Type B pancreatic cell (in vitro differentiated cells): ENCODE measurements around the gene NDUFS3. TPM values are rescaled to one million over a fixed set of nuclear protein-coding genes. Genes with fewer than 3 reads are reported as not detected.

Experiments
- DNase-seq: peaks from one replicate; pipeline ENCODE4 v3.0.0; 2021; ENCODE audit warnings: mixed read lengths; ENCODE audit not compliant: unreplicated experiment; ENCODE audit errors: extremely low spot score
- H3K27ac Mint-ChIP-seq: 2 replicates; pipeline ENCODE4 v1.8.0; 2021; ENCODE audit warnings: mild to moderate bottlenecking, mixed read lengths
- H3K27me3 Mint-ChIP-seq: 2 replicates; pipeline ENCODE4 v1.8.0; 2021; ENCODE audit warnings: mixed read lengths
- H3K36me3 Mint-ChIP-seq: 2 replicates; pipeline ENCODE4 v1.8.0; 2021; ENCODE audit warnings: mixed read lengths
- H3K4me1 Mint-ChIP-seq: one replicate; pipeline ENCODE4 v1.8.0; 2021; ENCODE audit warnings: mixed read lengths; ENCODE audit not compliant: unreplicated experiment
- H3K4me3 Mint-ChIP-seq: 2 replicates; pipeline ENCODE4 v1.8.0; 2021; ENCODE audit warnings: mild to moderate bottlenecking, mixed read lengths
- H3K9me3 Mint-ChIP-seq: 2 replicates; pipeline ENCODE4 v1.8.0; 2021; ENCODE audit warnings: mixed read lengths
- total RNA-seq: library from RNA; stranded (reverse); gene quantifications from 2 replicates; pipeline ENCODE4 v1.2.1, GENCODE V29; 2021; ENCODE audit warnings: low replicate concordance
- TF ChIP-seq, protein P1 (sequence below): fragments of 200-600 bp; sonication (generic); conservative IDR thresholded peaks from 2 replicates; pipeline ENCODE4 v1.5.0; 2021; ENCODE audit warnings: antibody characterized with exemption, mild to moderate bottlenecking

NDUFS3 gene
- total RNA-seq, 1 donor from 2014 or later: 161 TPM

DNA sequence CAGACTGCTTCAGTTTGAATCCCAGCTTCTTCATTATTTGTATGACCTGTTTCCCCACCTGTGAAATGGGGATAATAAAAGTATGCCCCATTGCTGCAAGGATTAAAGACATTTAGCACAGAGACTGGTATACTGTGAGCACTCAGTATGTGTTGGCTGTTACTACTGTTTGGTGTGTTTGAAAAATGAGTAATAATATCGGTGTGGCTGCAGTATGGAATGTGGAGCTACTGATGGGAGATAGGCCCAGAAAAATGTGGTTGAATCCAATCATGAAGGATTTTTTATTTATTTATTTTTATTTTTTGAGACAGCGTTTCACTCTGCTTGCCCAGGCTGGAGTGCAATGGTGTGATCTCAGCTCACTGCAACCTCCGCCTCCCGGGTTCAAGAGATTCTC, 24.4 kb downstream of the NDUFS3 start:
- peaks cover 26% of the 10 kb centered on the region for H3K4me1 Mint-ChIP-seq
- DNase-seq: no peak
- no peaks in the 10 kb centered on the region for H3K9me3 Mint-ChIP-seq
- H3K27me3 Mint-ChIP-seq: no peaks in the 10 kb centered on the region
- no peak overlapping the region for H3K27ac Mint-ChIP-seq
- H3K4me3 Mint-ChIP-seq: no peak overlapping the region
- H3K36me3 Mint-ChIP-seq: no peaks in the 10 kb centered on the region
- TF ChIP-seq, protein P1, sequence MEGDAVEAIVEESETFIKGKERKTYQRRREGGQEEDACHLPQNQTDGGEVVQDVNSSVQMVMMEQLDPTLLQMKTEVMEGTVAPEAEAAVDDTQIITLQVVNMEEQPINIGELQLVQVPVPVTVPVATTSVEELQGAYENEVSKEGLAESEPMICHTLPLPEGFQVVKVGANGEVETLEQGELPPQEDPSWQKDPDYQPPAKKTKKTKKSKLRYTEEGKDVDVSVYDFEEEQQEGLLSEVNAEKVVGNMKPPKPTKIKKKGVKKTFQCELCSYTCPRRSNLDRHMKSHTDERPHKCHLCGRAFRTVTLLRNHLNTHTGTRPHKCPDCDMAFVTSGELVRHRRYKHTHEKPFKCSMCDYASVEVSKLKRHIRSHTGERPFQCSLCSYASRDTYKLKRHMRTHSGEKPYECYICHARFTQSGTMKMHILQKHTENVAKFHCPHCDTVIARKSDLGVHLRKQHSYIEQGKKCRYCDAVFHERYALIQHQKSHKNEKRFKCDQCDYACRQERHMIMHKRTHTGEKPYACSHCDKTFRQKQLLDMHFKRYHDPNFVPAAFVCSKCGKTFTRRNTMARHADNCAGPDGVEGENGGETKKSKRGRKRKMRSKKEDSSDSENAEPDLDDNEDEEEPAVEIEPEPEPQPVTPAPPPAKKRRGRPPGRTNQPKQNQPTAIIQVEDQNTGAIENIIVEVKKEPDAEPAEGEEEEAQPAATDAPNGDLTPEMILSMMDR: no peak

DNA sequence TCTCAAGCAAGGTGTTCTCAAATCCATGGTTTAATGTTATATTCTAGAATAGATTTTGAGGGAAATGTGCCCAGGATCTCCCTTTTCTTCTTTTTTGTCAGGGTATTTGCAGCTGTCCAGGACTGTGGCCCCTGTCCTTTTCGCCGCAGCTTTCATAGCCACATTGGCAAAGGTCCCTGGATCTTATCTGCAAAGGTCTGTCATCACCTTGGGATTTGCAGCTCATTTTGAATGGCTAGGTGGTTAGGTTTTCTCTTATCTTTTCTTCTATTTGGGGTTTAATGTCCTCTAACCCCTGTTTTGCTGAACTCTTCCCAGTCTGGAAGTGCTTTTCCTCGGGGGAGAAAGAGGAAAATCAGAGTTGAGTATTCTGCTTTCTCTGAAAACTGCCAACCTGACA, 27.0 kb downstream of the NDUFS3 start:
- no peak for DNase-seq
- Mint-ChIP-seq H3K9me3 (no peaks in the 10 kb centered on the region), H3K4me3 (no peak overlapping the region), H3K27me3 (no peaks in the 10 kb centered on the region), H3K36me3 (no peaks in the 10 kb centered on the region), H3K4me1 (peaks cover 19% of the 10 kb centered on the region), H3K27ac (no peak overlapping the region)
- TF ChIP-seq, protein P1: no peak

DNA sequence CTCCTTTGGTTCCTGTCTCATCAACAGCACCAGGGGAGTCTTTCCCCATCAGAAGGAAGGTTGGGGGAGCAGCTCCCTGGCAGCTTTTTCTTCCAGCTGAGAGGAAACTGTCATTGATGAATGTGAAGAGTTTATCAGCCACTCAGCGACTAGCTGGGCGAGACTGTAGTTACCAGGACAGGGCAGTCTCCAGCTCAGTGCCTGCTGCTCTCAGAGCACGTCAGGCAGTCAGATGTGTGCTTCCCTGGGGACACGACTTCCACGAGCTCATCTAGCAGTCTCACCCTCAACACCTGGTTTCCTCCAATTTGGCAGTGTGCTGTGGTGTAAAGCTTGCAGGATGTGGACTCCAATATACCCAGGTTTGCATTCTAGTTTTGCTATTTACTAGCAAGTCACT, 27.9 kb downstream of the NDUFS3 start:
- DNase-seq: no peak
- Mint-ChIP-seq H3K4me3 (no peak overlapping the region), H3K27ac (no peak overlapping the region), H3K9me3 (no peaks in the 10 kb centered on the region), H3K27me3 (no peaks in the 10 kb centered on the region), H3K4me1 (peaks cover 23% of the 10 kb centered on the region), H3K36me3 (no peaks in the 10 kb centered on the region)
- TF ChIP-seq, protein P1: no peak

DNA sequence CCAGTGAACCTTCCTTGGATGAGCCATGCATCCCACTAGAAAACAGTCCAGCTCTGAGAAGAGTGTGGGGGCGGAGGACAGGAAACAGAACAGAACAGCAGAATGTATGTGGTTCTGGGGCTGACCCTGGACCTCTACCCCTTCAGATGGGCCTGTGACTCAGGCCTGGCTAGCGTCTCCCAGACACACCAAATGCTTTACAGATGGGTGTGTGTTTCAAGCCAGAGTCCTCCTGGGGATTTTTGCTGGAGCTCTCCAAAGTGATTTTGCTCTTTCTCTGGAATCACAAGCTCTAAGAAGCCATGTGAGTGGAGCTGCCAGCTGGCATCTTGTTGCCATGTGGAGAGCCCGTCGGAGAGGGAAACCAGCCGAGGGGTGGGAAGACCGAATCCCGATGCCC, 28.5 kb downstream of the NDUFS3 start:
- peaks cover 23% of the 10 kb centered on the region for H3K4me1 Mint-ChIP-seq
- TF ChIP-seq, protein P1: no peak
- H3K27me3 Mint-ChIP-seq: no peaks in the 10 kb centered on the region
- no peaks in the 10 kb centered on the region for H3K9me3 Mint-ChIP-seq
- H3K36me3 Mint-ChIP-seq: no peaks in the 10 kb centered on the region
- DNase-seq: no peak
- no peak overlapping the region for H3K27ac Mint-ChIP-seq
- no peak overlapping the region for H3K4me3 Mint-ChIP-seq

DNA sequence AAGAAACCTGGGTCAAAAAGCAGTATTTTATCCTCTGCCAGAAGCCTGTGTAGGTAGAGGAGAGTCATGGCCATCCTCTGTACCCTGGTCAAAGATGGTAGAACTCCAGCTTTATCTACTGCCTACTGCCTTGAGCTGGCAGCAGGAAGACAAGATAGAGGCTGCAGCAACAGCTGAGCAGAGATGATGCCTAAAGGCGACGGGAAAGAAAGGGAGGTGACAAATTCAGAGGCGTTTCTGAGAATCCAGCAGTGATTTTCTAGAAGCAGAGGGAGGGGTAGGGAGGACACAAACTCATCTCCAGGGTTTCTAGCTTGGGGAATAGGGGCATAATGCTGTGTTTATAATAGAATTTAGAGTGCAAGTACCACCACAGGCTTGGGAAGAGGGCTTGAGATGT, 30.8 kb downstream of the NDUFS3 start:
- no peak overlapping the region for H3K4me3 Mint-ChIP-seq
- H3K27ac Mint-ChIP-seq: no peak overlapping the region
- H3K36me3 Mint-ChIP-seq: no peaks in the 10 kb centered on the region
- no peak for DNase-seq
- H3K9me3 Mint-ChIP-seq: no peaks in the 10 kb centered on the region
- peaks cover 23% of the 10 kb centered on the region for H3K4me1 Mint-ChIP-seq
- TF ChIP-seq, protein P1: no peak
- no peaks in the 10 kb centered on the region for H3K27me3 Mint-ChIP-seq

DNA sequence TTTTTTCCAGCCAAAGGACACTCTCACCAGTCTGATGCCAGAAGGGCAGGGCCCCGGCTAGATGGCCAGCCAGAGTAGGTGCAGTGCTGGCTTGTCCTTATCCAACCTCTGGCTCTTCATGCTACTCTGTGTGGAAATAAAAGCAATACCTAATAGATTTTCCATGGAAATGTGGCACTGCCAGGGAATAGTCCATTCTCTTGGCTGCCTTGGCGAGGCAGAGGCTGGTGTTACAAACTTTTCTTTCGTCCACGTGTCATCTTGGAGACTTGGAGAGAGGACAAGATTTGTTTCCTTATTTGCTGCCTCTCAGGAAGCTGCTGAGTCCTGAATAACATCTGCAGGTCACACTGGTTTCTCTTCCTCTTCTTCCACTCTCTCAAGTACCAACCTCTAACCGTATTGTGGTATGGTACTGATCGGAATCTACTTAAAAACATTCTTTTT, 32.5 kb downstream of the NDUFS3 start:
- Mint-ChIP-seq H3K27me3 (no peaks in the 10 kb centered on the region), H3K4me3 (no peak overlapping the region), H3K9me3 (no peaks in the 10 kb centered on the region), H3K4me1 (peaks cover 19% of the 10 kb centered on the region), H3K27ac (no peak overlapping the region), H3K36me3 (no peaks in the 10 kb centered on the region)
- TF ChIP-seq, protein P1: no peak
- DNase-seq: no peak
